ENCODE data around the gene KY. TPM values are rescaled to one million over a fixed set of nuclear protein-coding genes. Genes with fewer than 3 reads are reported as not detected.

The KY gene
- total RNA-seq, 6 experiments from 2014 or later: 0.11 to 0.16 TPM; not detected in 4

GRCh38 chr3:134621854-134622253 is 29.0 kb downstream of the KY start:
- H3K27ac Mint-ChIP-seq: no peak overlapping the region
- peaks cover 10% of the 10 kb centered on the region; the same call in 1 of the 2 replicates for H3K4me1 Mint-ChIP-seq (ENCODE audit: low read depth)
- H3K9me3 Mint-ChIP-seq: no peaks in the 10 kb centered on the region
- H3K4me3 Mint-ChIP-seq: no peak overlapping the region; the same call in 1 of the 2 replicates
- peaks cover 5% of the 10 kb centered on the region; the same call in 1 of the 2 replicates for H3K27me3 Mint-ChIP-seq (ENCODE audit: insufficient read depth)
- DNase-seq: peak; percentile 11
- H3K36me3 Mint-ChIP-seq (ENCODE audit: low read depth): no peaks in the 10 kb centered on the region
- no peak for TF ChIP-seq CTCF (IDR thresholded peaks at IDR 0.05)

- DNase-seq: no peak
- peaks cover 10% of the 10 kb centered on the region; the same call in 1 of the 2 replicates for H3K4me1 Mint-ChIP-seq (ENCODE audit: low read depth)
- peaks cover 5% of the 10 kb centered on the region; the same call in 1 of the 2 replicates for H3K27me3 Mint-ChIP-seq (ENCODE audit: insufficient read depth)
- no peak for TF ChIP-seq CTCF (IDR thresholded peaks at IDR 0.05)
- H3K4me3 Mint-ChIP-seq: no peak overlapping the region
- H3K36me3 Mint-ChIP-seq (ENCODE audit: low read depth): no peaks in the 10 kb centered on the region
- no peak overlapping the region for H3K27ac Mint-ChIP-seq
- no peaks in the 10 kb centered on the region for H3K9me3 Mint-ChIP-seq
Measured at GRCh38 chr3:134620476-134621115, 30.2 kb downstream of the KY start.

- DNase-seq: no peak
- Mint-ChIP-seq H3K27me3 (ENCODE audit: insufficient read depth) (peaks cover 5% of the 10 kb centered on the region; the same call in 1 of the 2 replicates), H3K4me3 (no peak overlapping the region), H3K36me3 (ENCODE audit: low read depth) (no peaks in the 10 kb centered on the region), H3K9me3 (no peaks in the 10 kb centered on the region), H3K4me1 (ENCODE audit: low read depth) (peaks cover 10% of the 10 kb centered on the region; the same call in 1 of the 2 replicates), H3K27ac (no peak overlapping the region)
- TF ChIP-seq CTCF (IDR thresholded peaks at IDR 0.05): no peak
Measured at GRCh38 chr3:134619884-134620445, 30.9 kb downstream of the KY start.

GRCh38 chr3:134619301-134619615 is 31.6 kb downstream of the KY start:
- Mint-ChIP-seq H3K36me3 (ENCODE audit: low read depth) (no peaks in the 10 kb centered on the region), H3K4me1 (ENCODE audit: low read depth) (peaks cover 10% of the 10 kb centered on the region; the same call in 1 of the 2 replicates)
- TF ChIP-seq CTCF (IDR thresholded peaks at IDR 0.05): no peak

GRCh38 chr3:134618478-134619300 is 32.1 kb downstream of the KY start:
- H3K4me3 Mint-ChIP-seq: no peak overlapping the region
- TF ChIP-seq CTCF (IDR thresholded peaks at IDR 0.05): no peak
- no peaks in the 10 kb centered on the region for H3K36me3 Mint-ChIP-seq (ENCODE audit: low read depth)
- no peak for DNase-seq
- peaks cover 1% of the 10 kb centered on the region; the same call in 1 of the 2 replicates for H3K27me3 Mint-ChIP-seq (ENCODE audit: insufficient read depth)
- peaks cover 10% of the 10 kb centered on the region; the same call in 1 of the 2 replicates for H3K4me1 Mint-ChIP-seq (ENCODE audit: low read depth)
- H3K9me3 Mint-ChIP-seq: no peaks in the 10 kb centered on the region
- H3K27ac Mint-ChIP-seq: no peak overlapping the region

More at GRCh38 chr3:134619301-134619615, 31.6 kb downstream of the KY start:
- Mint-ChIP-seq H3K27me3 (ENCODE audit: insufficient read depth) (peaks cover 1% of the 10 kb centered on the region; the same call in 1 of the 2 replicates), H3K9me3 (no peaks in the 10 kb centered on the region), H3K4me3 (no peak overlapping the region), H3K27ac (no peak overlapping the region)
- DNase-seq: no peak
